B cell (primary cell): Measurements from ENCODE around the gene CNTF. TPM values are rescaled to one million over a fixed set of nuclear protein-coding genes. Genes with fewer than 3 reads are reported as not detected.

Source experiments
- ATAC-seq: fragments of 200-7000 bp; cut with Tn5 transposase; one replicate; pipeline ENCODE4 v1.10.0; 2021; ENCODE audit warnings: low read depth, mild to moderate bottlenecking, moderate number of reproducible peaks, moderate library complexity
- CTCF ChIA-PET: fragments of 350-600 bp; sonication (Branson Sonifier 250); formaldehyde crosslinking; loops from one replicate; lab custom pipeline; 2021; ENCODE audit warnings: antibody characterized with exemption, inconsistent platforms; lab: Charles Lee
- POLR2A ChIA-PET: fragments of 350-600 bp; sonication (Branson Sonifier 250); formaldehyde crosslinking; loops from one replicate; lab custom pipeline; 2021; ENCODE audit warnings: antibody characterized with exemption; lab: Charles Lee
- DNase-seq: peaks from one replicate; pipeline ENCODE4 v3.0.0; 2013
- H2AFZ ChIP-seq: 2 replicates; pipeline ENCODE4 v1.6.1; 2012; ENCODE audit warnings: mild to moderate bottlenecking, low read depth, low read length; ENCODE audit not compliant: insufficient read depth, poor library complexity, severe bottlenecking
- H3K27ac ChIP-seq, 2 donors: 1 replicate in 1 of 2; 2 replicates in 1 of 2; pipeline ENCODE4 v1.5.1; 2012 to 2013; ENCODE audit warnings: low read length in 2 of 2, mild to moderate bottlenecking in 2 of 2, moderate library complexity in 1 of 2
- H3K27me3 ChIP-seq, 4 experiments: fragments of 200-600 bp in 1 of 4; sonication (generic) in 1 of 4; replicated peaks in 1 of 4; 1 replicate in 2 of 4; 2 replicates in 2 of 4; pipeline versions ENCODE4 v1.6.1 to v1.7.0; 2013 to 2016; ENCODE audit warnings: low read length in 3 of 4, mild to moderate bottlenecking in 2 of 4, mixed read lengths in 1 of 4, moderate library complexity in 1 of 4; ENCODE audit not compliant: insufficient read depth in 4 of 4, control insufficient read depth in 3 of 4; ENCODE audit errors: control extremely low read depth in 1 of 4
- H3K36me3 ChIP-seq, 2 experiments: replicated peaks in 1 of 2; 1 replicate in 1 of 2; 2 replicates in 1 of 2; pipeline versions ENCODE4 v1.6.1 to v1.7.1; 2013; ENCODE audit warnings: low read length in 1 of 2; ENCODE audit not compliant: insufficient read depth in 2 of 2, control insufficient read depth in 1 of 2; ENCODE audit errors: control extremely low read depth in 1 of 2, extremely low read depth in 1 of 2
- H3K4me1 ChIP-seq, 2 donors: fragments of 200-600 bp in 1 of 2; sonication (generic) in 1 of 2; 1 replicate in 1 of 2; 2 replicates in 1 of 2; pipeline versions ENCODE4 v1.5.1 to v1.6.1; 2013 to 2017; ENCODE audit warnings: low read length in 2 of 2; ENCODE audit not compliant: control insufficient read depth in 2 of 2, insufficient read depth in 2 of 2
- H3K4me2 ChIP-seq: replicated peaks from 2 replicates; pipeline ENCODE3; 2012; ENCODE audit warnings: mild to moderate bottlenecking, low read depth, low read length; ENCODE audit not compliant: poor library complexity, severe bottlenecking
- H3K4me3 ChIP-seq, 5 experiments: fragments of 200-600 bp in 1 of 5; sonication (generic) in 1 of 5; 1 replicate in 3 of 5; 2 replicates in 2 of 5; pipeline versions ENCODE4 v1.5.1 to v1.7.0; 2011 to 2016; ENCODE audit warnings: low read length in 4 of 5, mild to moderate bottlenecking in 4 of 5, low read depth in 2 of 5, control low read depth in 1 of 5, moderate library complexity in 1 of 5; ENCODE audit not compliant: insufficient read depth in 1 of 5; ENCODE audit errors: control extremely low read depth in 1 of 5, extremely low read depth in 1 of 5
- H3K79me2 ChIP-seq: fragments of 200-600 bp; sonication (generic); one replicate; pipeline ENCODE4 v1.6.0; 2016; ENCODE audit warnings: low read length; ENCODE audit not compliant: control insufficient read depth, insufficient read depth
- H3K9ac ChIP-seq: fragments of 200-600 bp; sonication (generic); 2 replicates; pipeline ENCODE4 v1.6.1; 2017; ENCODE audit warnings: mild to moderate bottlenecking, low read length, moderate library complexity
- H3K9me3 ChIP-seq, 3 donors: one replicate each; pipeline versions ENCODE4 v1.6.1 to v1.7.1; 2013; ENCODE audit warnings: low read length in 2 of 3; ENCODE audit not compliant: control insufficient read depth in 2 of 3, insufficient read depth in 1 of 3; ENCODE audit errors: control extremely low read depth in 1 of 3
- H4K20me1 ChIP-seq: 2 replicates; pipeline ENCODE4 v1.6.0; 2012; ENCODE audit warnings: mild to moderate bottlenecking, low read length; ENCODE audit not compliant: insufficient read depth, control insufficient read depth, poor library complexity, severe bottlenecking
- H3K27ac Mint-ChIP-seq: one replicate; pipeline ENCODE4 v1.8.0; 2021; ENCODE audit warnings: mixed read lengths
- H3K27me3 Mint-ChIP-seq: one replicate; pipeline ENCODE4 v1.8.0; 2021; ENCODE audit warnings: mixed read lengths
- H3K4me1 Mint-ChIP-seq: one replicate; pipeline ENCODE4 v1.8.0; 2021; ENCODE audit warnings: mixed read lengths
- H3K4me3 Mint-ChIP-seq: one replicate; pipeline ENCODE4 v1.8.0; 2021; ENCODE audit warnings: mixed read lengths
- H3K9me3 Mint-ChIP-seq: one replicate; pipeline ENCODE4 v1.8.0; 2022; ENCODE audit warnings: mixed read lengths; ENCODE audit not compliant: insufficient read depth
- EZH2 ChIP-seq: IDR thresholded peaks from 2 replicates; pipeline ENCODE4 v1.6.1; 2012; ENCODE audit warnings: borderline replicate concordance, low read depth, mild to moderate bottlenecking, moderate library complexity, low read length; ENCODE audit not compliant: insufficient read depth, poor library complexity, severe bottlenecking
- WGBS: methylation state at CpG from one replicate; pipeline ENCODE4 v1.1.5; 2013; ENCODE audit warnings: missing lambda C conversion rate; ENCODE audit not compliant: insufficient coverage; 5-methylcytosine and 5-hydroxymethylcytosine counted together
- intact Hi-C: fragments of 100-400 bp; cut with micrococcal nuclease; formaldehyde crosslinking; loops from one replicate; pipeline ENCODE4 v1.10.0; 2022
- polyA plus RNA-seq: library from polyadenylated mRNA; depleted of rRNA; stranded (reverse); fragments of >200 nt; gene quantifications from 2 replicates; pipeline ENCODE4 v1.2.3, GENCODE V29; 2012
- total RNA-seq, 2 donors: library from RNA; stranded (reverse); fragments of 120-200 nt in 1 of 2; gene quantifications; 1 replicate in 1 of 2; 2 replicates in 1 of 2; pipeline versions ENCODE4 v1.2.3 to v1.2.4, GENCODE V29; 2013 to 2022
- TF ChIP-seq, protein P1 (sequence below): fragments of 200-600 bp; IDR thresholded peaks from one replicate; pipeline ENCODE4 v1.8.0; 2022; ENCODE audit warnings: antibody characterized with exemption, mild to moderate bottlenecking

The CNTF gene
- total and polyA plus RNA-seq, 2 donors (not counting 1 experiment from before 2014, with no cell fraction given): 1.4 to 4.8 TPM

DNA sequence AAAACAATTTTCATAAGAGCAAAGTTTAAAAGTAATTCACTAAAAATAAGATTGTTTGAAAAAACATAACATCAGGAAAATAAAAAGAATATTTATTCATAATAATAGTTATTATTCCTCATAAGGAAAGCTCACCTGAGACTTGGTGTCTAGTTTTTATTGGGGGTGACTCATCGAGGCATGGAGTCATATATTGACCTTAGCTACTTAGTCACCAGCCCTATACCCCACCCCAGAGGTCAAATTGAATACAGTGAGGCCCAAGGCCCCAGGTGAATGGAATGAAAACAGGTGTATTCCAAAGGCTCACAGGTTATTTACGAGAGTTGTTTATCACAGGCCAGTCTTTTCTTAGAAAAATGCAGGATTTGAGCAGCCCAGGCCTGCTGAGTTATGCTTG, 36.9 kb downstream of the CNTF start:
- Histone ChIP-seq H3K9ac (no peak overlapping the region), H4K20me1 (no peaks in the 10 kb centered on the region), H2AFZ (no peak overlapping the region), H3K4me1 (no peaks in the 10 kb centered on the region), H3K79me2 (no peaks in the 10 kb centered on the region), H3K9me3 (no peaks in the 10 kb centered on the region), H3K27me3 (peaks cover 0 to 14% (median 0%) of the 10 kb centered on the region in 4 experiments), H3K36me3 (no peaks in the 10 kb centered on the region), H3K27ac (no peak overlapping the region), H3K4me3 (no peak overlapping the region), H3K4me2 (no peak overlapping the region)
- ChIA-PET CTCF (interaction anchor here (0.9 to 3.0 kb wide), 2 partner anchors 12 to 499 kb away, joined by 3 to 10 read pairs; no protein-coding TSS in a partner anchor), POLR2A (no interaction called here)
- TF ChIP-seq EZH2: no peak
- TF ChIP-seq, protein P1, sequence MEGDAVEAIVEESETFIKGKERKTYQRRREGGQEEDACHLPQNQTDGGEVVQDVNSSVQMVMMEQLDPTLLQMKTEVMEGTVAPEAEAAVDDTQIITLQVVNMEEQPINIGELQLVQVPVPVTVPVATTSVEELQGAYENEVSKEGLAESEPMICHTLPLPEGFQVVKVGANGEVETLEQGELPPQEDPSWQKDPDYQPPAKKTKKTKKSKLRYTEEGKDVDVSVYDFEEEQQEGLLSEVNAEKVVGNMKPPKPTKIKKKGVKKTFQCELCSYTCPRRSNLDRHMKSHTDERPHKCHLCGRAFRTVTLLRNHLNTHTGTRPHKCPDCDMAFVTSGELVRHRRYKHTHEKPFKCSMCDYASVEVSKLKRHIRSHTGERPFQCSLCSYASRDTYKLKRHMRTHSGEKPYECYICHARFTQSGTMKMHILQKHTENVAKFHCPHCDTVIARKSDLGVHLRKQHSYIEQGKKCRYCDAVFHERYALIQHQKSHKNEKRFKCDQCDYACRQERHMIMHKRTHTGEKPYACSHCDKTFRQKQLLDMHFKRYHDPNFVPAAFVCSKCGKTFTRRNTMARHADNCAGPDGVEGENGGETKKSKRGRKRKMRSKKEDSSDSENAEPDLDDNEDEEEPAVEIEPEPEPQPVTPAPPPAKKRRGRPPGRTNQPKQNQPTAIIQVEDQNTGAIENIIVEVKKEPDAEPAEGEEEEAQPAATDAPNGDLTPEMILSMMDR: no peak
- 70% methylated on average over 1 of the region's 2 CpGs for WGBS
- Mint-ChIP-seq H3K9me3 (no peaks in the 10 kb centered on the region), H3K4me3 (no peak overlapping the region), H3K27ac (no peak overlapping the region), H3K4me1 (peaks cover under 1% of the 10 kb centered on the region), H3K27me3 (peaks cover 23% of the 10 kb centered on the region)
- ATAC-seq (no peak), DNase-seq (no peak)
- intact Hi-C loops: no loop called here

DNA sequence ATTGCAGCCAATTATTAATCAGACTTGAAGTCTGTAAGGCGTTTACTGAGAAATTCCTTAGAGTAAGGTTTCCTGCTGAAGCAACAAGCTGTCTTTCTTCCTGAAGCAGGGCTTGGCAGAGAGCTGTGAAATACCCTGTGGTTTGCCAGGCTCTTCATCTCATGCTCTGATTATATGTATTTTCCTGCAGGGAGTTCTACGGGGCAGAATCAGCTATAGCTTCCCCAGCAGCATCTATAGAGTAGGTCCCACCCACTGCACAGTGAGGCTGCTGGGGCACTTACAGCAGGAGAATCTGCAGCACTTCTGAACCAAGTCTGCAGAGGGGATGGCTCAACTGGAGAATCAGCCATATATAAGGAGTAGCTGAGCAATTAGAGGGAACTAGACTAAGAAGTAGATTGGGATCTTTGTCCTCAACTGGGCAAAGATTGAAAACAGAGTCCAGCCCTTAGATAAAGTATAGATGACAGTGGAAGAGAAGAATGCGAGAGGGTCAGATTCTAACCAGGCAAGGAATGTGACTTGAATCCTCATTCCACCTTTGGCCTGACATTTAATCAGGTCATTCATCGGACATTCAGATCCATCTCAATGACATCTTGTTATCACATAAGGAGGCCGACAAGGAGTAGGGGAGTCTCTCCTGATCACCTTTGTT, 37.6 kb downstream of the CNTF start:
- CTCF ChIA-PET: interaction anchor here (0.9 to 3.0 kb wide), 2 partner anchors 12 to 498 kb away, joined by 3 to 10 read pairs; no protein-coding TSS in a partner anchor
- DNase-seq: no peak
- H3K4me2 ChIP-seq: no peak overlapping the region
- H3K9me3 ChIP-seq: no peaks in the 10 kb centered on the region
- TF ChIP-seq, protein P1: no peak
- no peak for TF ChIP-seq EZH2
- Mint-ChIP-seq H3K27ac (no peak overlapping the region), H3K9me3 (no peaks in the 10 kb centered on the region), H3K4me1 (no peaks in the 10 kb centered on the region), H3K27me3 (peaks cover 25% of the 10 kb centered on the region), H3K4me3 (no peak overlapping the region)
- 100% methylated on average over 2 of the region's 5 CpGs for WGBS
- H3K4me1 ChIP-seq: no peaks in the 10 kb centered on the region
- POLR2A ChIA-PET: no interaction called here
- H2AFZ ChIP-seq: no peak overlapping the region
- intact Hi-C loops: no loop called here
- no peak overlapping the region for H3K4me3 ChIP-seq
- no peaks in the 10 kb centered on the region for H3K79me2 ChIP-seq
- no peaks in the 10 kb centered on the region for H4K20me1 ChIP-seq
- no peak for ATAC-seq
- peaks cover 0 to 14% (median 0%) of the 10 kb centered on the region in 4 experiments for H3K27me3 ChIP-seq
- no peak overlapping the region for H3K27ac ChIP-seq
- H3K36me3 ChIP-seq: no peaks in the 10 kb centered on the region
- no peak overlapping the region for H3K9ac ChIP-seq
